Upper lobe of left lung (tissue), 4 donors: ENCODE measurements around the gene CFAP97D1.

ENCODE experiments used
- EP300 ChIP-seq, 4 donors: sonication (generic); formaldehyde crosslinking; IDR thresholded peaks; one replicate each; pipeline ENCODE4 v1.5.1; 2017; ENCODE audit warnings: antibody characterized with exemption in 4 of 4, control low read depth in 2 of 4
- POLR2A ChIP-seq, 4 donors: fragments of 450-650 bp; IDR thresholded peaks; one replicate each; pipeline ENCODE4 v1.5.1; 2016 to 2017; ENCODE audit warnings: antibody characterized with exemption in 4 of 4, mild to moderate bottlenecking in 2 of 4
- TF ChIP-seq, protein P1 (sequence below), 6 experiments: fragments of 450-650 bp in 4 of 6; fragments of 200-600 bp in 2 of 6; sonication (generic) in 2 of 6; IDR thresholded peaks; one replicate each; pipeline ENCODE4 v1.5.1; 2016 to 2019; ENCODE audit warnings: antibody characterized with exemption in 6 of 6

DNA sequence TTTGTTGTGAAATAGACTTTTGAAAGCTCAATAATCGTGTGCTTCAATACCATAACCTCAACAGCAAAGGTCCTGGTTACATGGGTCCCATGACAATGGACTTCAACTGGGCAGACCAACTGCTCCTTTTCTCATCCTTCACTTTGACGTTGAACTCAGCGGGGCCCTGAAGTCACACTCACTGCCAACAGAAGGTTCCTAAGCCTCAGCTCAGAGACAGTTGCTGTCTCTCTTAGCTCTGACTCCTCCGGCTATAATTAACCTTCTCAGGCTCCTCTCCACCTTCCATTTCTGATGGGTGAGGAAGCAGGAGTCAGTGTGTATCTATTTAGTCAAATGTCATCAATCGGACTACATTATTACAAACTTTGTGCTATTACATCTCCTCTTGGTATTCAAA is 28.9 kb downstream of the CFAP97D1 start:
- TF ChIP-seq, protein P1, sequence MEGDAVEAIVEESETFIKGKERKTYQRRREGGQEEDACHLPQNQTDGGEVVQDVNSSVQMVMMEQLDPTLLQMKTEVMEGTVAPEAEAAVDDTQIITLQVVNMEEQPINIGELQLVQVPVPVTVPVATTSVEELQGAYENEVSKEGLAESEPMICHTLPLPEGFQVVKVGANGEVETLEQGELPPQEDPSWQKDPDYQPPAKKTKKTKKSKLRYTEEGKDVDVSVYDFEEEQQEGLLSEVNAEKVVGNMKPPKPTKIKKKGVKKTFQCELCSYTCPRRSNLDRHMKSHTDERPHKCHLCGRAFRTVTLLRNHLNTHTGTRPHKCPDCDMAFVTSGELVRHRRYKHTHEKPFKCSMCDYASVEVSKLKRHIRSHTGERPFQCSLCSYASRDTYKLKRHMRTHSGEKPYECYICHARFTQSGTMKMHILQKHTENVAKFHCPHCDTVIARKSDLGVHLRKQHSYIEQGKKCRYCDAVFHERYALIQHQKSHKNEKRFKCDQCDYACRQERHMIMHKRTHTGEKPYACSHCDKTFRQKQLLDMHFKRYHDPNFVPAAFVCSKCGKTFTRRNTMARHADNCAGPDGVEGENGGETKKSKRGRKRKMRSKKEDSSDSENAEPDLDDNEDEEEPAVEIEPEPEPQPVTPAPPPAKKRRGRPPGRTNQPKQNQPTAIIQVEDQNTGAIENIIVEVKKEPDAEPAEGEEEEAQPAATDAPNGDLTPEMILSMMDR (IDR thresholded peaks at IDR 0.05) = no peak
- no peak for TF ChIP-seq POLR2A (IDR thresholded peaks at IDR 0.05)
- TF ChIP-seq EP300 (IDR thresholded peaks at IDR 0.05) = no peak
